Panc1 (cell line): ENCODE data around the gene ALPP. TPM values are rescaled to one million over a fixed set of nuclear protein-coding genes. Genes with fewer than 3 reads are reported as not detected.
"Not testable (repeated sequence)": the region's sequence is repeated elsewhere in the genome, so short reads cannot be mapped to it uniquely, and the experiment has no call there.

Experiments
- ATAC-seq: fragments of 200-7000 bp; cut with Tn5 transposase; 2 replicates; pipeline ENCODE4 v1.9.1; 2020; ENCODE audit warnings: mild to moderate bottlenecking, moderate library complexity
- BruUV-seq: library from RNA; stranded (reverse); fragments of 400-500 nt; replicated peaks from 2 replicates; lab custom pipeline; 2021; lab: Mats Ljungman, UMichigan
- CTCF ChIA-PET: fragments of 300-600 bp; sonication (Branson Sonifier 250); formaldehyde crosslinking; loops from one replicate; lab custom pipeline; 2022; ENCODE audit warnings: antibody characterized with exemption; lab: Charles Lee
- POLR2A ChIA-PET: fragments of 300-600 bp; sonication (Branson Sonifier 250); formaldehyde crosslinking; loops from one replicate; lab custom pipeline; 2022; ENCODE audit warnings: antibody characterized with exemption; lab: Charles Lee
- DNase-seq: peaks from one replicate; pipeline ENCODE4 v3.0.0-alpha.2; 2010; ENCODE audit warnings: low read depth, low spot score
- H3K27ac ChIP-seq: 2 replicates; pipeline ENCODE4 v1.5.1; 2011; ENCODE audit warnings: mild to moderate bottlenecking, low read length, inconsistent platforms
- H3K27me3 ChIP-seq: fragments of 200-500 bp; sonication (Bioruptor generic); 2 replicates; pipeline ENCODE4 v1.6.0; 2014; ENCODE audit warnings: low read length, inconsistent platforms; ENCODE audit not compliant: control insufficient read depth, insufficient read depth
- H3K36me3 ChIP-seq: fragments of 200-500 bp; sonication (Bioruptor generic); 2 replicates; pipeline ENCODE4 v1.5.1; 2014; ENCODE audit warnings: inconsistent platforms, mild to moderate bottlenecking, low read length, moderate library complexity; ENCODE audit not compliant: control insufficient read depth, insufficient read depth
- H3K4me1 ChIP-seq: 2 replicates; pipeline ENCODE4 v1.5.1; 2011; ENCODE audit warnings: inconsistent platforms, mild to moderate bottlenecking, low read length, moderate library complexity; ENCODE audit not compliant: control insufficient read depth, insufficient read depth
- H3K4me3 ChIP-seq, 2 experiments: 2 replicates each; pipeline ENCODE4 v1.5.1; 2011 to 2012; ENCODE audit warnings: low read depth in 2 of 2, low read length in 2 of 2, mild to moderate bottlenecking in 2 of 2, inconsistent platforms in 1 of 2, moderate library complexity in 1 of 2
- H3K9me3 ChIP-seq: fragments of 200-500 bp; sonication (Bioruptor generic); 2 replicates; pipeline ENCODE4 v1.5.1; 2014; ENCODE audit warnings: low read depth, mild to moderate bottlenecking, inconsistent platforms, low read length, moderate library complexity; ENCODE audit not compliant: control insufficient read depth, insufficient read depth
- POLR2AphosphoS5 ChIP-seq: IDR thresholded peaks from 2 replicates; pipeline ENCODE4 v1.6.1; 2012; ENCODE audit warnings: mild to moderate bottlenecking, low read depth, low read length, moderate library complexity
- SIN3A ChIP-seq: IDR thresholded peaks from 2 replicates; pipeline ENCODE4 v1.6.1; 2012; ENCODE audit warnings: low read depth, mild to moderate bottlenecking, low read length, moderate library complexity, borderline replicate concordance; ENCODE audit not compliant: insufficient read depth
- TCF7L2 ChIP-seq: IDR thresholded peaks from 2 replicates; pipeline ENCODE4 v1.6.1; 2011; ENCODE audit warnings: mild to moderate bottlenecking, low read depth, low read length, inconsistent platforms
- in situ Hi-C: cut with HindIII; loops from 2 replicates; pipeline ENCODE4 v1.10.0; 2016; ENCODE audit warnings: low sequenced_read_pairs, low pct_unique_long_range_greater_than_20kb
- intact Hi-C: fragments of 100-400 bp; cut with micrococcal nuclease; formaldehyde crosslinking; loops from one replicate; pipeline ENCODE4 v1.10.0; 2022; ENCODE audit not compliant: unreplicated experiment
- total RNA-seq: library from RNA; stranded (reverse); gene quantifications from one replicate; pipeline ENCODE4 v1.2.1, GENCODE V29; 2021; ENCODE audit not compliant: unreplicated experiment
- TF ChIP-seq, protein P1 (sequence below): fragments of 450-650 bp; IDR thresholded peaks from 2 replicates; pipeline ENCODE4 v1.5.1; 2017; ENCODE audit warnings: mild to moderate bottlenecking
- TF ChIP-seq, protein P2 (sequence below), 2 experiments: IDR thresholded peaks; 2 replicates each; pipeline ENCODE4 v1.6.1; 2011 to 2012; ENCODE audit warnings: low read depth in 2 of 2, control low read depth in 1 of 2, low read length in 1 of 2, mild to moderate bottlenecking in 1 of 2, moderate library complexity in 1 of 2; ENCODE audit not compliant: insufficient read depth in 1 of 2

ALPP gene
- total RNA-seq, 1 experiment from 2014 or later, result 7.3 TPM

DNA sequence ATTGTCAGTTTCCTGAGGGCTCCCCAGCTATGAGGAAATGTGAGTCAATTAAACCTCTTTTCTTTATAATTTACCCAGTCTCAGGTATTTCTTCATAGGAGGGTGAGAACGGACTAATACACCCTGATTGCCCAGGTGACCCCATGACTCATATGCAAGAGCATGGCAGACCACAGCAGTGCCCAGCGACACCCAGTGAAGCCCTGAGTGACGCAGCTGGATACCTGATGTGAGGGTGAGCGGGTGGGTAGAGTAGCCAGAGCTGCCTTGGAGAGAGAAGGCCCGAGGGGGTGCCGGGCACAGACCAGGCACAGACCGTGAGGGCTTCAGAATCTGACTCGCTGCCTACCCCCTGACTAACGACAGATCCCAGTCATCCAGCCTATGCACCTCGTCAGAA is 43.5 kb downstream of the ALPP start:
- DNase-seq (no peak), ATAC-seq (no peak)
- H3K27me3 ChIP-seq, result peaks cover 3% of the 10 kb centered on the region; the same call in 1 of the 2 replicates
- TF ChIP-seq SIN3A, result no peak
- no peak for TF ChIP-seq POLR2AphosphoS5
- TF ChIP-seq, protein P1, sequence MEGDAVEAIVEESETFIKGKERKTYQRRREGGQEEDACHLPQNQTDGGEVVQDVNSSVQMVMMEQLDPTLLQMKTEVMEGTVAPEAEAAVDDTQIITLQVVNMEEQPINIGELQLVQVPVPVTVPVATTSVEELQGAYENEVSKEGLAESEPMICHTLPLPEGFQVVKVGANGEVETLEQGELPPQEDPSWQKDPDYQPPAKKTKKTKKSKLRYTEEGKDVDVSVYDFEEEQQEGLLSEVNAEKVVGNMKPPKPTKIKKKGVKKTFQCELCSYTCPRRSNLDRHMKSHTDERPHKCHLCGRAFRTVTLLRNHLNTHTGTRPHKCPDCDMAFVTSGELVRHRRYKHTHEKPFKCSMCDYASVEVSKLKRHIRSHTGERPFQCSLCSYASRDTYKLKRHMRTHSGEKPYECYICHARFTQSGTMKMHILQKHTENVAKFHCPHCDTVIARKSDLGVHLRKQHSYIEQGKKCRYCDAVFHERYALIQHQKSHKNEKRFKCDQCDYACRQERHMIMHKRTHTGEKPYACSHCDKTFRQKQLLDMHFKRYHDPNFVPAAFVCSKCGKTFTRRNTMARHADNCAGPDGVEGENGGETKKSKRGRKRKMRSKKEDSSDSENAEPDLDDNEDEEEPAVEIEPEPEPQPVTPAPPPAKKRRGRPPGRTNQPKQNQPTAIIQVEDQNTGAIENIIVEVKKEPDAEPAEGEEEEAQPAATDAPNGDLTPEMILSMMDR, result no peak
- no peak for TF ChIP-seq TCF7L2
- TF ChIP-seq, protein P2, sequence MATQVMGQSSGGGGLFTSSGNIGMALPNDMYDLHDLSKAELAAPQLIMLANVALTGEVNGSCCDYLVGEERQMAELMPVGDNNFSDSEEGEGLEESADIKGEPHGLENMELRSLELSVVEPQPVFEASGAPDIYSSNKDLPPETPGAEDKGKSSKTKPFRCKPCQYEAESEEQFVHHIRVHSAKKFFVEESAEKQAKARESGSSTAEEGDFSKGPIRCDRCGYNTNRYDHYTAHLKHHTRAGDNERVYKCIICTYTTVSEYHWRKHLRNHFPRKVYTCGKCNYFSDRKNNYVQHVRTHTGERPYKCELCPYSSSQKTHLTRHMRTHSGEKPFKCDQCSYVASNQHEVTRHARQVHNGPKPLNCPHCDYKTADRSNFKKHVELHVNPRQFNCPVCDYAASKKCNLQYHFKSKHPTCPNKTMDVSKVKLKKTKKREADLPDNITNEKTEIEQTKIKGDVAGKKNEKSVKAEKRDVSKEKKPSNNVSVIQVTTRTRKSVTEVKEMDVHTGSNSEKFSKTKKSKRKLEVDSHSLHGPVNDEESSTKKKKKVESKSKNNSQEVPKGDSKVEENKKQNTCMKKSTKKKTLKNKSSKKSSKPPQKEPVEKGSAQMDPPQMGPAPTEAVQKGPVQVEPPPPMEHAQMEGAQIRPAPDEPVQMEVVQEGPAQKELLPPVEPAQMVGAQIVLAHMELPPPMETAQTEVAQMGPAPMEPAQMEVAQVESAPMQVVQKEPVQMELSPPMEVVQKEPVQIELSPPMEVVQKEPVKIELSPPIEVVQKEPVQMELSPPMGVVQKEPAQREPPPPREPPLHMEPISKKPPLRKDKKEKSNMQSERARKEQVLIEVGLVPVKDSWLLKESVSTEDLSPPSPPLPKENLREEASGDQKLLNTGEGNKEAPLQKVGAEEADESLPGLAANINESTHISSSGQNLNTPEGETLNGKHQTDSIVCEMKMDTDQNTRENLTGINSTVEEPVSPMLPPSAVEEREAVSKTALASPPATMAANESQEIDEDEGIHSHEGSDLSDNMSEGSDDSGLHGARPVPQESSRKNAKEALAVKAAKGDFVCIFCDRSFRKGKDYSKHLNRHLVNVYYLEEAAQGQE (IDR thresholded peaks at IDR 0.05; ENCODE audit: insufficient read depth in 1 of 2, low read depth in 2 of 2, low read length in 1 of 2), result no peak
- intact Hi-C loops, result no loop called here
- BruUV-seq, result no TSS peak
- peak overlapping the region; percentile 39; the same call in 1 of the 2 replicates for H3K27ac ChIP-seq
- no peaks in the 10 kb centered on the region for H3K9me3 ChIP-seq
- in situ Hi-C loops, result no loop called here
- H3K4me3 ChIP-seq, result no peak overlapping the region
- ChIA-PET CTCF (no interaction called here), POLR2A (no interaction called here)
- H3K4me1 ChIP-seq, result peaks cover 3% of the 10 kb centered on the region; the same call in 1 of the 2 replicates
- no peaks in the 10 kb centered on the region for H3K36me3 ChIP-seq

DNA sequence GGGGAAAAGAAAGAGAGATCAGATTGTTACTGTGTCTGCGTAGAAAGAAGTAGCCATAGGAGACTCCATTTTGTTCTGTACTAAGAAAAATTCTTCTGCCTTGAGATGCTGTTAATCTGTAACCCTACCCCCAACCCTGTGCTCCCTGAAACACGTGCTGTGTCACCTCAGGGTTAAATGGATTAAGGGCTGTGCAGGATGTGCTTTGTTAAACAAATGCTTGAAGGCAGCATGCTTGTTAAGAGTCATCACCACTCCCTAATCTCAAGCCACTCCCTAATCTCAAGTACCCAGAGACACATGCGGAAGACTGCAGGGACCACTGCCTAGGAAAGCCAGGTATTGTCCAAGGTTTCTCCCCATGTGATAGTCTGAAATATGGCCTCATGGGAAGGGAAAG is 44.4 kb downstream of the ALPP start:
- in situ Hi-C loops, BruUV-seq, H3K27me3 ChIP-seq: not testable (repeated sequence)

DNA sequence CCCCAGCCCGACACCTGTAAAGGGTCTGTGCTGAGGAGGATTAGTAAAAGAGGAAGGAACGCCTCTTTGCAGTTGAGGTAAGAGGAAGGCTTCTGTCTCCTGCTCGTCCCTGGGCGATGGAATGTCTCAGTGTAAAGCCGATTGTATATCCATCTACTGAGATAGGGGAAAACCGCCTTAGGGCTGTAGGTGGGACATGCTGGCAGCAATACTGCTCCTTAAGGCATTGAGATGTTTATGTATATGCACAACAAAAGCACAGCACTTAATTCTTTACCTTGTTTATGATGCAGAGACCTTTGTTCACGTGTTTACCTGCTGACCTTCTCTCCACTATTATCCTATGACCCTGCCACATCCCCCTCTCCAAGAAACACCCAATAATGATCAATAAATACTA is 44.9 kb downstream of the ALPP start:
- H3K27me3 ChIP-seq, BruUV-seq, H3K9me3 ChIP-seq, H3K36me3 ChIP-seq, ATAC-seq, CTCF ChIA-PET, H3K4me1 ChIP-seq, intact Hi-C loops, POLR2A ChIA-PET, H3K4me3 ChIP-seq, in situ Hi-C loops, DNase-seq, H3K27ac ChIP-seq: not testable (repeated sequence)

More for the DNA sequence above, 44.4 kb downstream of the ALPP start:
- CTCF ChIA-PET, intact Hi-C loops, H3K4me3 ChIP-seq, H3K36me3 ChIP-seq, ATAC-seq, H3K4me1 ChIP-seq, H3K27ac ChIP-seq, H3K9me3 ChIP-seq, POLR2A ChIA-PET, DNase-seq: not testable (repeated sequence)
